Measurements from ENCODE around the gene ANO9.
A peak's percentile ranks its signal among the peaks of the same experiment; 100 is the strongest.
"Not testable (repeated sequence)": the region's sequence is repeated elsewhere in the genome, so short reads cannot be mapped to it uniquely, and the experiment has no call there.

Gene ANO9

DNA sequence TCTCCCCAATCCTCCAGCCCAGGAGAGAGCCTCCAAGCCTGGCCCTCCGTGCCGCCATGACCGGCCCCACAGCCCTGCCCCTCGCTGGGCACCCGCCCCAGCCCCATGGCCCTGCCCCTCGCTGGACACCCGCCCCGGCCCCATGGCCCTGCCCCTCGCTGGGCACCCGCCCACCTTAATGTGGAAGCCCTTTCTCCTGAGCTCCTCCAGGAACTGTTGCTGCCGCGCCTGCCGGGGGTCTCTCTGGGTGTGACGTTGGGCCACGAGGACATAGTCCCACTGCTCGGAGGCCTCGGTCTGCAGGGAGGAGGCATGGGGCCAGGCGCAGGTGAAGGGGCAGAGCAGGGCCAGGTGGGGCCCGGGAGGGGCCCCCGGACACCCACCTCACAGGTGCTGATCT is 8.2 kb downstream of the ANO9 start:
- DNase-seq, result no peak

DNA sequence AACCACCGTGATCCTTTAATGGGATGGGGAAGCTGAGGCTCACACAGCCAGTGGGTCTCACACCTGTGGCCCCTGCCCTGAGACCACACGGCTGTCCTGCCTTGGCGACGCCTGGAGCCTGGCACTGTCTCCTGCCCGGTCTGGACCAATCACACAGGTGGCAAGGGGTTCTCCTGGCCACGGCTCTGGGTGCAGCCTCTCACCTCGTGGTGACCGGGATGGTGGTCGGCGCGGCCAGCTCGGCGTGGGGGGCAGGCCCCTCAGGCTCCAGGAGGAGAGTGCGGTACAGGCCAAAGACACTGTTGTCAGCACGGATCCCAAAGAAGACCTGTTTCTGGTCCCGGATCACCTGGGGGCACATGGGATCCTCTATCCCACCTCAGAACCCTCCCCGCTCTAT is 8.7 kb downstream of the ANO9 start:
- no peak for DNase-seq

DNA sequence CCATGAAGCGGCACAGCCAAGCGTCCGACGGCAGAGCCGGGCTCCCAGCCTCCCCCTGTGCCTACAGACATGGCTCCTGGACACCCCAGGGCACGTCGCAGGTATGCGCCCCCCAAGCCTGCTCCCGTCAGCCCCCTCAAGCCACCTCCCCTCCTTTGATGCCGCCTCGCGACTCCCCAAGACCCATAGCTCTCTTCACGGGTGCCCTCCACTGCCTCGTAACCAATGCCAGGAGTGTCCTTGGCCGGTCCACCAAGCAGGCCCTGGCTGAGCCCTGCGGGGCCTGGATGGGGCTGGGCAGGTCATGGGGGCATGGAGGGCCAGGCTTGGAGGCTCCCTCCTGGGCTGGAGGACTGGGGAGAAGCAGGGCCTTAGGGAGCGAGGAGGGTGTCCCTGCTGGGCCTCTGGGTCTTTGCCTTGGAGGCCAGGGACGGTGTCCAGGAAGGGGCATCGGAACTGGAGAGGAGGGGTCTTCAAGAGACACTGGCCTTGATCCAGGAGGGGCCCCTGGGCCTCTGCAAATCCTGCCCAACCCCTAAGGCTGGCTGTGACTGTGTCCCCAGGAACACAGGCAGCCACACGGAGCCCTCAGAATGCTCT is 9.2 kb downstream of the ANO9 start:
- no peak for DNase-seq

- no peak for DNase-seq
These were observed 9.9 kb downstream of the ANO9 start for GRCh38 chr11:431921-432320.

DNA sequence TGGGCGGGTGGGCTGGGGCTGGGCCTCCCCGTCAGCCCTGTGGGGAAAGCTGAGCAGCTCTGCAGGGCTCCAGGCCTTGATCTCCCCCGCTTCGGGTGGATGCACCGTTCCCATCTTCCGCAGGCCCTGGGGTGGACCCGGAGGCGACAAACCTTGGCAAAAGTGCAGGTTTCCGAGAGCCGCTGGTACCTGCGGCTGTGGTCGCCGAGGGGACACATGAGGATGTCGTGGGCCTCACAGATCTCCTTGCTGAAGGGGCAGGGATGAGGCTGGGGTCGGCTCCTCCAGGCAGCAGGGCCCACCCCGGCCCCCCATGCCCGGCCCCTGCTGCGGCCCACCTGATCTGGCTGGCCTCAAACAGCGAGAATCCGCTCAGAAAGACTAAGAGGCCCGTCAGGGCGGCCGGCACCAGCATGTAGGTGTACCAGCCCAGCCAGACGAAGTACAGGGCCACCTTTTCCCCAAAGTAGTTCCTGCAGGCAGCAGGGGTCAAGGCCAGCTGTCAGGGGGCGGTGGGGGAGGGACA is 11.8 kb downstream of the ANO9 start:
- DNase-seq, result no peak

DNA sequence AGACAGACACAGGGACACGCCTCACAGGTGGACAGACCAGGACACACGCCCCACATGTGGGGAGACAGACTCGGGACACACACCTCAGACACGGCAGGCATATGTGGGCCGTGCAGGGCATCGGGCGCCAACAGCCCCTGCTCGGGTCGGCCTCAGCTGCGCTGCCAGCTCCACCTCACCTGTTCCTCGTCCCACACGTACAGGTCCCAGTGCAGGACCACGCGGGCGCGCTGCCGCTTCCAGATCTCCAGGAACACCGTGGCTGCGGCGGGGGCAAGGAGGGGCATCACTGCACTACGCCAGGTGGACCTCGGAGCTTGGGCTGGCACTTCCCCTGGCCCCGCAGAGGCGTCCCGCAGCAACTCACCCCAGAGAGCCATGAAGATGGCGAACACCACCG is 12.4 kb downstream of the ANO9 start:
- DNase-seq, result no peak

DNA sequence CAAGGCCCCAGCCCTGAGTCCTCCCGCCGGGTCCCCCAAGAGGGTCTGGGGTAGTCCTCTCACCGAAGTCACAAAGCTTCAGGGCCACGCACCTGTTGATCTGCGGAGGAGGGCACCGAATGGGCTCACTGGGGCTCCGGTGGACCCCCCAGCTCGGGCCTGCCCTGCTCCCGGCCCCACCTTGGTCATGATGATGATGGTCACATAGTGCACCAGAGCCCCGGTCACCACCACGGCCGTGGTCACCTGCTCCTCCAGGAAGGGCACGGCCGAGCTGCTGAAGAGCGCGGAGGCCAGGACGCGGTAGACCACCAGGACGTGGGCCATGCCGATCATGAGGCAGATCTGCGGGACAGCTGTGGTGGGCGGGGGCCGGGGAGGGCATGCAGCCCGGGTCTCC is 13.5 kb downstream of the ANO9 start:
- no peak for DNase-seq

DNA sequence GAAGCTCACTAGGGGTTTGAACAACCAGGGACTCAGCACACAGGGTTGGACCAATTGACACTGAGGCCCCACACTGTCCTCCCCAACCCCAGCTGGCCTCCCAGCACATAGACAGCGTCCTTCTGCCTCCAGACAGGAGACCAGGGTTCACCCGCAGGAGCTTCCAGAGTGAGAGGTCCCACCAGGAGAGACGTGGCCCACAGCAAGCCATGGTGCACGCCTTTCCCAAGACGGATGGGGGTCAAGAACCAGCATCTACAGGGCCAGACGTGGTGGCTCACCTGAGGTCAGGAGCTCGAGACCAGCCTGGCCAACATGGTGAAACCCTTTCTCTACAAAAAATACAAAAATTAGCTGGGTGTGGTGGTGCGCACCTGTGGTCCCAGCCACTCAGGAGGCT is 15.0 kb downstream of the ANO9 start:
- DNase-seq, result no peak

DNA sequence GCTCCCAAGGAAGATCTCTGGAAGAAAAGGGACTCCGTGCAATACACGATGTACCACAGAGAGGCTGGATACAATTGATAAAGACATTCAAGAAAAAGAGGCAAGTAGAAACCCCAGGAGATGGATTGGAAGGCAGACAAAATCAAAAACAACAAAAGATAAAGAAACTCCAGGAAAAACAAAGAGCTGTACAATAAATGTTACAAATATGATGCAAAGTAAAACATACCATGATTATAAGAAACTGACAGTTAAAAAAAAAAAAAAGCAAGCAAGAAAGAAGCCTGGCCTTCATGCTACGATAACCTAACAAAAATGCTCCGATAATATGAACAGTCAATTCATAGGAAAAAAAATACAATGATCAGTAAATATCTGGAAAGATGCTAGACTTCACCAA is 16.5 kb downstream of the ANO9 start:
- DNase-seq, result no peak

DNA sequence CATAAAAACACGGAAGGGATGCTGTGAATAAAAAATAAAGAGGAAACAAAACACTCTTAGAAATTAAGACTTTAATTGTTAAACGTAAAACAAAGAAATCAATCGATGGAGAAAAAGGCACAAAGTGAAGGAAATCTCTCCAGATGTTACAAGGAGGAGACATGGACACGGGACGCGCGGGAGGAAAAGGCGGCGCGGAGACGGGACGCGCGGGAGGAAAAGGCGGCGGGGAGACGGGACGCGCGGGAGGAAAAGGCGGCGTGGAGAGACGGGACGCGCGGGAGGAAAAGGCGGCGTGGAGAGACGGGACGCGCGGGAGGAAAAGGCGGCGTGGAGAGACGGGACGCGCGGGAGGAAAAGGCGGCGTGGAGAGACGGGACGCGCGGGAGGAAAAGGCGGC is 17.0 kb downstream of the ANO9 start:
- DNase-seq, result not testable (repeated sequence)

DNA sequence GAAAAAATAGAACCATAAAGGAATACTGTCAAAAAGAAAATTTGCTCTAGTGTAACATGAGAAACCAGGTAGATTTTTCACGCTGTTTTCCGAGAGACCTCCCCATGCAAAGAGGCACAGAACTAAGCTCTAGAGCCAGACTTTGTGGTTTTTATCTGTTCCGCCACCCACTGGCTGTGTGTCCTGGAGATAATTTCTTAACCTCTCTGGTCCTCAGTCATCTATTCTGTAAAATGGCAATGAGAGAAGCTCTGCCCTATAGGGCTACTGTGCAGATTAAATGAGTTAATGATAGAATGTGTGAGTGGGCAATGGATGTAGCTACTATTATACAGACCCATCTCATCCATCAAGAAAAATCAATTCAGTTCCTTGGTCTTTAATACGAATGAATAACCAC is 17.6 kb downstream of the ANO9 start:
- no peak for DNase-seq

- no peak for DNase-seq
These were observed 19.6 kb downstream of the ANO9 start for GRCh38 chr11:422249-422656.

DNA sequence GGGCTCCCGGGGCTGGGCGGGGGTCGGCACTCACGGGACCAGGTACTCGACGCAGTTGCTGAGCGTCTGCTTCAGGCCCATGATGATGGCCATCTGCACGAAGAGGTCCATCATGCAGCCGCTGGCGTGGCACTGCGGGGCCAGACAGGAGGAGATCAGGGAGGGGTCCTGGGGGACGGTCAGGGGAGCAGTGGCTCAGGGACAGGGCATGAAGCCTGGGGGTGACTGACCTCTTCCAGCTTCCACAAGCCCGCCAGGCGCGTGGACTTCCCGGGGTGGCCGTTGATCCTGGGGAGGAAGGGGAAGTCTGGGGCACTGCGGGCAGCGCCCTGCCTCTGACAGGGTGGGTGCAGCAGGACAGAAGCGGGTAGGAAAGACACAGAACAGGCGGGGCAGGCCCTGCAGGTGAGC is 20.9 kb downstream of the ANO9 start:
- no peak for DNase-seq

GRCh38 chr11:420054-420910 is 21.5 kb downstream of the ANO9 start:
- no peak for DNase-seq

DNA sequence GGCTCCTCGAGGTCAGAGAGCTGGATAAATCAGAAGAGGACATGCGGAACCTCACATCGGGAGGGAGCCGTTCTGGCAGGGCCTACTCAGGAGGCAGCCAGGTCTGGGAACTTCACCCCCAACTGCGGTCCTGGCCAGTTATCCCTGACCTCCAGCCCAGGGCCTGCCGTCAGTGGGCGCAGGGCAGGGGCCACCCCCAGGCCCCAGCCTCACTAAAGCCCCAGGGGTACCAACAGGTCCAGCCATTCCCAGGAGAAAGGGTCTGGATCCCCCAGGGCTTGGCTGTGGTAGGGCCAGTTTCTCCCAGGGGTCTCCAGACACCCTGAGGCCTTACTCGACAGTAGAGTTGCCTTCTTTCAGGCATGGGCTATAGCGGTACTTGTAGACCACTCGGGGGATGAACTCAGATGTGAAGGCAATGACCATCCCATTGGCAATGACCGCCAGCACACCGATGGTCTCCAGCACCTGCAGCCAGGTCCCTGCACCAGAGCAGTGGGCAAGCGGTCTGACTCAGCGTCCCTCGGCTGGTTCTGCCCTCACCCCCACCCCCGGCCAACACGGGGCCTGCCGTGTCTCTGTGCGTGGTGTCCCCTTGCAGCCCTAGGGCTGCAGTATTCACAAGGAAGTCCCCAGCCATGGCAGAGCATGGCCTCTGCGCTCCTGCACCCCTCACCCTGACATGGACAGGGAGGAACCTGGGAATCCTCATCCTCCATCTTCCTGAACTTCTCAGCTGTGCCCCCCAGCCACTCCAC is 22.4 kb downstream of the ANO9 start:
- no peak for DNase-seq

DNA sequence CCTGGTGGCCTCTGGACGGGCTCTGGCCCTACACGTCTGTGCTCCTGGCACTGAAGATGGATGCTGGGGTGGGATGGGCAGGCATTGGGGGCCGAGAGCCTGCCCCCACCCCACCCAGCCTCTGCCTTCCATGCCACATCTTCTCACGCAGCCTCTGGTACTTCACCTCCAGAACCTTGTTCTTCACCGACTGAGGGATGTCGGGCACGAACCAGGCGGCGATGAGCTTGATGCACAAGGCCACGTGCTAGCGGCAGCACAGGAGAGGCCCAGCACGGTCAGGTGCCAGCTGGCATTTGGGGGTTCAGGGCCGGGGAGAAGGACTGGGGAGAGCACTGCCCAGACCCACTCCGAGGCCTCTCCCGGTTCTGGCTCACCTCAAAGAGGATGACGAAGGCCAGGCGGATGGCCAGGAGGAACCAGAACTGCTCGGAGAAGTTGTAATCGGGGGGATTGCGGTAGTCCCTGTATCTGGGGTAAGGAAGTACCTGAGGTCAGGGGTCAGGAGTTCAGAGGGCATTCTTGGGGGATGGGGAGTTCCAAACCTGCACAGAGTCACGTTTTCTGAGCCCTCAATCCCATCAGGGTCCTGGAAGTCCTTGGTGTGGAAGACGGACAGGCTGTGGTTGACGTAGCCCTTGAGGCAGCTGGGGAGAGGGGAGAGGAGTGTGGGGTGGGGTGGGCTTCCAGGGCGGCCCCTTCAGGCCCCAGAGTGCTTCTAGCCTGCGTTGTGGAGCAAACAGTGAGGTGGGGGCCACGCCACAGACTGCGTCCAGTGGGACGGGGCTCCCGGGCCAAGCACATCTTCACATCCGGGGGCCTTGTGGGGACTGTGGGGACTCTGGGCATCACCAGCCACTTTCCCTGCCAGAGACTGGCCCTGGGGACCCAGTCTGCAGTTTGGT is 23.2 kb downstream of the ANO9 start:
- no peak for DNase-seq

- no peak for DNase-seq
These were observed 24.0 kb downstream of the ANO9 start for GRCh38 chr11:417652-418342.

DNA sequence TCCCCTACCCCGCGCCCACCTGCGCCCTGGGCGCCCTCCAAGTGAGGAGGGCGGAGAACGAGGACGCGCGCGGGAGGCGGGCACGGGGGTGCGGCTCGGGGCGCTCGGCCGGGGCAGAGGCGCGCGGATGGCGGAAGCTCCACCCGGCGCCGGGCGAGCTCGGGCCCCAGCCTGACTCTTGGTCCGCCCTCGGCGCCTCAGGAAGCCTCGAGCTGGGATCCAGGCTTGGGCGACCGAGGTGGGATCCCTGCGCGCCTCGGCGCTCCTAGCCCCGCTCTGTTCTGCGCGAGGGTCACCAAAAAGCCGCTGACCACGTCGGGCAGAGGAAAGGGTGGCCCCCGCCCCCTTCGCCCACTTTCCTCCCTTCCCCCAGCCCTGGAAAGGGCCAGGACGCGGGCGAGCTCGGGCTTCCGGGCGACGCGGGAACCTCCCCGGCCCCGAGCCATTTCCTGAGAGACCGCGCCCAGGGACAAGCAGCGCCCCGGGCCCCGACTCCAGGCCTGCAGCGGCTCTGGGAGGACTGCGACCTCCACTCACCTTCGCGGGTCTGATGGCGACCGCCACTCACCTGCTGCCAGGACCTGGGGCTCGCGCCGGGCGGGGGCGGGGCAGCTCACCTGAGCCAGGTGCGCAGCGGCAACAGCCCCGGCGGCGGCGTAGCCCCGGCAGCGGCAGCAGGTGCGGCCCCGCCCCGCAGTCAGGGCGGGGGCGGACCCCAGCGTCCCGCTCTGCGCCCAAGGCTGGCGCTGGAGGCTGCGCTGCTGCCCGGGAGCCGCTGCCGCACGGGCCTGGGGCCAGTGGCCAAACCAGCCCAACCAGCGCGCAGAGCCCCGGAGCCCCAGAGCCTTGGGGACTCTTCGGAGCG is 24.8 kb downstream of the ANO9 start:
- peak; percentile 68 for DNase-seq

GRCh38 chr11:416051-416756 is 25.6 kb downstream of the ANO9 start:
- peak; percentile 32 for DNase-seq

DNA sequence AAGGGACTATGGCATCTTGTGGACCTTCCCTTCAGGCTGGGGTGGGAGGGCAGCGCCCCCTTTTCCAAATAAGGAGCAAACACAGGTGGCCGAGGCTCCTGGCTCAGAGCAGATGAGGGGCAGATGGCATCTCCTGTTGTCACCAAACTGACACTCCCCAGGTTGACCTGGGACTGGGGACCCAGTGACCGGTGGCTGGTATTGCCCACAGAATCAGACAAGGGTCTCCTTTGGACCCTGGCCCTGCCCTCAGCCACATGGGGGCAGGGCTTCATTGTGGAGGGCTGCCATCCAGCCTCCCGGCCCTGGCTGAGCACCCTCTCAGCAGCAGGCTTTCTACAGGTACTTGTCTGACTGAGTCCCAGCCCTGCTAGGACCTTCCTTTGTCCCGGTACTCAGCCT is 26.2 kb downstream of the ANO9 start:
- peak; percentile 31 for DNase-seq

Data from CD4-positive, alpha-beta T cell treated with Interleukin-6 for 4 hours (primary cell).